Measurements from ENCODE around the gene ORM2.
"Not testable (repeated sequence)": the region's sequence is repeated elsewhere in the genome, so short reads cannot be mapped to it uniquely, and the experiment has no call there.

Gene ORM2

GRCh38 chr9:114314881-114315722 lies 14.6 kb upstream of the ORM2 start:
- DNase-seq (ENCODE audit: low spot score) = no peak

- DNase-seq (ENCODE audit: low spot score) = no peak
Measured at GRCh38 chr9:114315723-114316363, 13.8 kb upstream of the ORM2 start.

- no peak for DNase-seq (ENCODE audit: low spot score)
Measured at GRCh38 chr9:114316605-114317230, 13.0 kb upstream of the ORM2 start.

GRCh38 chr9:114317665-114318357 lies 11.9 kb upstream of the ORM2 start:
- no peak for DNase-seq (ENCODE audit: low spot score)

- DNase-seq (ENCODE audit: low spot score) = no peak
Measured at GRCh38 chr9:114318416-114318815, 11.3 kb upstream of the ORM2 start.

GRCh38 chr9:114319147-114319546 lies 10.5 kb upstream of the ORM2 start:
- no peak for DNase-seq (ENCODE audit: low spot score)

GRCh38 chr9:114320710-114321109 lies 9.0 kb upstream of the ORM2 start:
- not testable (repeated sequence) for DNase-seq (ENCODE audit: low spot score)

- DNase-seq (ENCODE audit: low spot score) = no peak
Measured at GRCh38 chr9:114321759-114322158, 7.9 kb upstream of the ORM2 start.

- DNase-seq (ENCODE audit: low spot score) = not testable (repeated sequence)
Measured at GRCh38 chr9:114322160-114322818, 7.4 kb upstream of the ORM2 start.

GRCh38 chr9:114322831-114323531 lies 6.7 kb upstream of the ORM2 start, which contains the start of gene ORM1:
ORM1 (plus strand) TSS chr9:114323098; CDS start chr9:114323134, 36 bp downstream.
- DNase-seq (ENCODE audit: low spot score) = not testable (repeated sequence)

- not testable (repeated sequence) for DNase-seq (ENCODE audit: low spot score)
Measured at GRCh38 chr9:114323849-114324248, 5.8 kb upstream of the ORM2 start.

- no peak for DNase-seq (ENCODE audit: low spot score)
Measured at GRCh38 chr9:114324492-114324891, 5.2 kb upstream of the ORM2 start.

GRCh38 chr9:114324965-114325364 lies 4.7 kb upstream of the ORM2 start:
- DNase-seq (ENCODE audit: low spot score) = not testable (repeated sequence)

- DNase-seq (ENCODE audit: low spot score) = not testable (repeated sequence)
Measured at GRCh38 chr9:114325684-114326254, 3.9 kb upstream of the ORM2 start.

- DNase-seq (ENCODE audit: low spot score) = no peak
Measured at GRCh38 chr9:114327749-114328148, 1.9 kb upstream of the ORM2 start.

GRCh38 chr9:114328357-114328820 lies 1.3 kb upstream of the ORM2 start:
- DNase-seq (ENCODE audit: low spot score) = not testable (repeated sequence)

GRCh38 chr9:114328937-114329624 lies 588 bp upstream of the ORM2 start:
- not testable (repeated sequence) for DNase-seq (ENCODE audit: low spot score)

GRCh38 chr9:114330636-114331035 lies 967 bp downstream of the ORM2 start:
- DNase-seq (ENCODE audit: low spot score) = no peak

- DNase-seq (ENCODE audit: low spot score) = not testable (repeated sequence)
Measured at GRCh38 chr9:114331229-114332195, 1.8 kb downstream of the ORM2 start.
